HG02938 (cell line): ENCODE measurements around the gene IRF2BPL.
A peak's percentile ranks its signal among the peaks of the same experiment; 100 is the strongest.

ENCODE experiments used
- ATAC-seq: cut with Tn5 transposase; IDR thresholded peaks from one replicate; pipeline ENCODE4 v1.9.1; 2021; ENCODE audit warnings: mild to moderate bottlenecking, moderate library complexity; ENCODE audit not compliant: unreplicated experiment

IRF2BPL gene

DNA sequence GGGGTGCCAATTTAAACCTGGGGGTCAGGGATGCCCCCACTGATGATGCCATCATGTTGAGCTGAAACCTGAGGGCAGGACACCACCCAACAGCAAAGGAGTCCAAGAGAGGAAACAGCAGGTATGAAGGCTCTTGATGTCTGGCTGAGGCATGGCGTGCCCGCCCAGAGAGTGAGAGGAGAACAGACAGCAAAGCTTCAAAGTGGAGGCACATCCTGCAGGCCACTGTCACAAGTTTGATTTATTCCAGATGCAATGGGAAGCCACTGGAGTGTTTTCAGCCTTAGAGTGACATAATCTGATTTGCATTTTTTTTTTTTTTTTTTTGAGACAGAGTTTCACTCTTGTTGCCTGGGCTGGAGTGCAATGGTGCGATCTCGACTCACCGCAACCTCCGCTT, 34.8 kb downstream of the IRF2BPL start:
- no peak for ATAC-seq

DNA sequence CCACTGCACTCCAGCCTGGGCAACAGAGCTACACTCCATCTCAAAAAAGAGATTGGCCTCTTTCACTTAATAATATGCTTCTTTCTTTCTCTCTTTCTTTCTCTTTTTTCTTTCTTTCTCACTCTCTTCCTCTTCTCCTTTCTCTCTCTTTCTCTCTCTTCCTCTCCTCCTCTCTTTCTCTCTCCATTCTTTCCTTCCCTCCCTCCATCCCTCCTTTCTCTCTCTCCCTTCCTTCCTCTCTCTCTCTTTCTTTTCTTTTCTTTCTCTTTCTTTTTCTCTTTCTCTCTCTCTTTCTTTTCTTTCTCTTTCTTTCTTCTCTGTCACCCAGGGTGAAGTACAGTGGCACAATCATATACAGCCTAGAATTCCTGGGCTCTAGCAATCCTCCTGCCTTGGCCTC, 38.4 kb downstream of the IRF2BPL start:
- no peak for ATAC-seq

DNA sequence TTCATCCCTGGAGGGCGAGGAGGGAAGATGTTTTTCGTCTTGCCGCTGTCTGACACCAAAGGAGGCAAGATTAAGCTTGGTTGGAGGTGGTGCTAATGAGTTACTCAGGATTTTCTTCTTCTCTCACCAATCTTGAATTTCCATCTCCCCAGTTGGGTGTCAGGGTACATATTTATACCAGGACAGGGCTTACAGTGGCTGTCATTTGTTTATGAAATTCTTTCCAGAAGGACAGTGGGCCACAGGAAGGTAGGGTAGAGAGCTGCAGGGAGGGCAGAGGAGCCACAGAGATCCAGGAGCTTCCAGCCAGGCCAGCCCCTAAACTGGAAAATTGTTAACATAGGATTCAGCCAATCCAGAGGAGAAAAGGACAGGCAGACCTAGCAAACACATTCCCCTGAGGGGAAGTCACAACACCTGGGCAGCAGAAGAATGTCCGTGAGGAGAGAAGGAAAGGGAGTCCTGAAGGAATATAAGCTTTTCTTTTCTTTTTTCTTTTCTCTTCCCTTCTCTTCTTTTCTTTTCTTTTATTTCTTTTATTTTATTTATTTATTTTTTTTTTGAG, 40.5 kb downstream of the IRF2BPL start:
- ATAC-seq, result no peak

- ATAC-seq, result no peak
Measured at GRCh38 chr14:76986231-76986565, 42.3 kb downstream of the IRF2BPL start.

- ATAC-seq, result no peak
Measured at GRCh38 chr14:76985540-76986230, 42.8 kb downstream of the IRF2BPL start.

DNA sequence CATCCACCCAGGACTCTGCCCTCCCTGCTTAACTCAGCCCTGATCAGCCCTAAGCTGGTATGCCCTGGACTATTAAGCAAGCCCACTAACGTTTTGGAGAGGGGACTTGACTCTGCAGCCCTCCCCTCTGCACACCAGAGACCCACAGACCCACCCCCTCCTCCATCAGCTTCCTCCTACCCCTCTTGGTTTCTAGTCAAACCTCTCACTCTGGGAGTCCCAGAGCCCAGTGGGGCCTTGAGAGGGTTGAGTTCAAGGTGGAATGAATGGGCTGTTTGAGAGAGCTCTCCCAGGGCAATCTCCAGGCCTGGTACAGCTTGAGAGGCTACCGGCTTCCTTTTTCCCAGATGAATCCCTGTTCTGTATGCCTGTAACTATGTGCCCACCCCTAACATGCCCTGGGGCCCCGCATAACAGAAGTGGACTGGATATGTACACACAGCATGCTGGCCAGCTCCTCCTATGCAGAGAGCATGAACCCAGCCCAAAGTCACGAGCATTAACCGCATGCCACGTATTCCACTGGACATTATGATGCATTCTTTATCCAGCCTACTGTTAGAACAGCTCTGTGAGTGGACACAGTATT, 43.6 kb downstream of the IRF2BPL start:
- no peak for ATAC-seq

DNA sequence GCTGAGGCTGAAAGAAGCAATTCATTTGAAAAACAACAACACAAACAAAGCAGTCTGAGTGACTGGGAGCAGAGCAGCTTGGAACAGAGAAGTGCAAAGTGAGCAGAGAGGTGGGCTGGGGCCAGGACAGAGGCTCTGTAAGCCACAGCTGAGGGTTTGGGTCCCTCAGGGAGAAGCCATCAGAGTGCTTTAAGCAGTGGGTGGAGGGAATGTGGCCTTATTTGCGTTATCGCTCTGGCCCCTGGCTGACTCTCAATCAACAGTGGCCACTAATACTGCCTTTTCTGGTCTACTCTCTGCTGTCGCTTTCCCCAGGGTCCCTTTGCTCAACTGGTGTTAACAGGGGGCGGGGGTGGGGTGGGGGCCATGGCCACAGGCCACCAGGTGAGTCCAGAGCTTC, 44.2 kb downstream of the IRF2BPL start:
- ATAC-seq, result no peak

DNA sequence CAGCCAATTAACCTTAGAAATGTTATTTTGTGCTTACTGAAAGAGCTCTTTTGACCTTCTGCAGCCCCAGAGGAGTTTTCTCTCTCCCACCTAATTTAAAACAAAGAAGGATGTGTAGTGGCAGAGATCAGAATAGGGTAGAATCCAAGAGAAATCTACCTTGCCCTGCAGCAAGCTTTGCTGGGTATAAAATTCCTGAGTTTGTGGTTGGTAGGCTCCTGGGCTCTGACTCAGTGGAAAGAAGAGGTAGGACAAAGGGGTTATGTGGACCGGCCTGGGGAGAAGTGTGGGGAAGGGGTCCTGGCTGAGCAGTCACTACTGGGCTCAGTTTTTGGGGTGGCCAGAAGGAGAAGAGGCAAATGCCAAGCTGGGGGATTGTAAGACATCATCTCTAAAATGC, 46.8 kb downstream of the IRF2BPL start:
- ATAC-seq, result no peak

DNA sequence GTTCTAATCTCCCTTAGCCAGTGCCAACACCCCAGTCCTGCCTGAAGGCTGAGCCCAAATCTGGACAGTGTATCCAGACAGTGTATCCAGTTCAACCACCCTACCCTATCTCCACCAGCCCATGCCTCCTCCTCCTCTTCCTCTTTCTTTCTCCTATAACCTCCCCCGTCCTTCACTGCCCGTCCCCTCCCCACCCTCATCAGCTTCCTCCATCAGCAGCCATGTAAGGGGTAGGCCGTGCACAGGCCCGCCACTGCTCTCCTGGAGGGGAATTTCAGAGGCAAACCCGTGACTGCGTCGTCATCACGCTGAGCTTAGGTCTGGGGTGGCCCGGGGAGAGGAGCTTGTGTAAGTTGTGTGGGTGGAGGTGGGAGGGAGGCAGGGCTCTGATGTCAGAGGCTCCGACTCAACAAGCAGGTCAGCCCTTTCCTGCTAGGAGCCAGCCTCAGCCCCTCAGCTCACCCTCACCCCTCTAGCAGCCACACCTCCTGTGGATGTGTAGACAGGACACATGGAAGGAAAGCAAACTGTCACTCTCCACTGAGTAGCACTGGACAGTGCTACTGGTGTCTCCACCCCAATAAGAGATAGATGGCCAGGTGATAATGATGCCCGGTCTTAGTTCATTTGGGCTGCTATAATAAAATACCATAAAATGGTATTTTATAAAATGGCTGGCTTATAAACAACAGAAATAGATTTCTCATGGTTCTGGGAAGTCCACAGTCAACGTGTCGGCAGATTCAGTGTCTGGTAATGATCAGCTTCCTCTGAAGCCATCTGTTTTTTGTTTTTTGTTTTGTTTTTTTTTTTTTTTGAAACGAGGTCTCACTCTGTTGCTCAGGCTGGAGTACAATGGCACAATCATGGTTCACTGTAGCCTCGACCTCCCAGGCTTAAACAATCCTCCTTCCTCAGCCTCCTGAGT, 50.5 kb downstream of the IRF2BPL start:
- ATAC-seq, result peak; percentile 84

DNA sequence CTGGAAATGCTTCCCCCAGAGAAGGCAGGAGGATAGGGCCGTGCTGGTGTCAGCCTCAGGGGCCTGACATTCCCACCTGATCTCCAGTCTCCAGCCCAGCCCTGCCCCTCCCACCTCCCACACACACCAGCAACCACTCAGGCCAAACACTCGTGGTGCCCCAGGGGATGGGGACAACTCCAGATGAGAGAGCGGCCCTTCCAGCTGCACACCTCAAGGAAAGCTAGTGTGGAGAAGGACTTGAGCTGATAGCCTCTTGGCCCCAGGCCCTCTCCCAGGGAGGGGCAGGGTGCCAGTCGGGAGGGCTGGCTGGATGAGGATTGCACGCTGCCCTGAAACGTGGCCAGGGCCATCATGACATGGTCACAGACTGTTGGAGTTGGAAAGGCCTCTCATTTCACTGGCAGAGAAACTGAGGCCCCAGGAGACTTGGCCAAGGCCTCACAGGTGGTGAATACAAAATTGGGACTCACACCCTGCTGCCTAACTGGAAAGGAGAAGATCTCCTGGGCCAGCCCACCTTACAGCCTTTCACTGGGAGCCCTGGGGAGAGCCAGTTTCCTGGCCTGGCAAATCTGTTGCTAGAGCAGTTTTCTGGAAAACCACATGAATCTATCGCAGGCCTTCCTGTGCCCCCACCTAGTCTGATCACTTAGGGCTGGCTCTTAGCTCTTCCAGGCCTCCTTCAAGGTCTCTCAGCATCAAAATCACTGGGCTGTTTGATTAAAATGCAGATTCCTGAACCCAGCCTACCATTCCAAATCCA, 52.1 kb downstream of the IRF2BPL start:
- ATAC-seq, result no peak

DNA sequence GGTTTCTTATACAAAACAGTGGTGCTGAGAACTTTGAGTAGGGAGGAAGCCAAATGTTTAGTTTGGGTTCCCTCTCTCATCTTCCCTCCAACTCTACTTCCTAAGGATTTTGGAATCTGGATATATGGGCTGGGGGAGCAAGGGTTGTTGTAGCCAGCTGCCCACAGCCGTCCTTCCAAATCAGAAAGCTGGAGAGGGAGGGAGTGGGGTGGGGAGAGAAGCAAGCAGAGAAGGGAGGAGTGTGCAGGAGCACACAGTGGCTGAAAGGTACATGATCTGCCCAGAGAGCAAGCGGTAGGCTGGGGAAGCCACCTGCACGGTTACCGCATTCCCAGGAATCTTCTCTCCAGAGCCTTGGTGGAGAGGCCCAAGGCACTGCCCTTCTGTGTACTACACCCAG, 52.7 kb downstream of the IRF2BPL start:
- ATAC-seq, result no peak

DNA sequence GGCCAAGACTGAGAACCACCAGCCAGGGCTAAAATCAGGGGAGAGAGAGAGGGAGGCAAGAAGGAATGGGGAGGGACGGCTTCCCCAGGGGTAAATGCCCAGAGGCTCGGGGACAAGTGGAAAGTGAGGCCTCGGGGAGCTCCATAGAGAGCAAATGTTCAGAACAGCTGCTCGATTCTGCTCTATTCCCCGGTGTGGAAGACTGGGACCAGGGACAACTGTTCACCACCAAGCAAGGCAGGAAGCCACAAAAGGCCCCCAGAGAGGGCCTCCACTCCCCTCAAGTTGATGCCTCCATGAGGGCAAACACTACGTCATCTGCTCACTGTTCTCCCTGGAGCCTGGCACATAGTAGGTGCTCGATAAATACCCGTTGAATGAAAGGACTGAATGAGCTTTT, 53.5 kb downstream of the IRF2BPL start:
- ATAC-seq, result no peak
